Thyroid gland (tissue), 4 donors: Measurements from ENCODE around the gene DAGLA. TPM values are rescaled to one million over a fixed set of nuclear protein-coding genes. Genes with fewer than 3 reads are reported as not detected.

ENCODE experiments used
- DNase-seq, 2 donors: peaks; one replicate each; pipeline ENCODE4 v3.0.0-alpha.2; 2019
- H3K27ac ChIP-seq, 3 donors: fragments of 200-600 bp; sonication (generic); 1 replicate in 2 of 3; 2 replicates in 1 of 3; pipeline ENCODE4 v1.5.1; 2016 to 2019; ENCODE audit warnings: mild to moderate bottlenecking in 1 of 3, moderate library complexity in 1 of 3
- H3K27me3 ChIP-seq: fragments of 200-600 bp; sonication (generic); one replicate; pipeline ENCODE4 v1.5.1; 2019
- H3K36me3 ChIP-seq, 2 donors: fragments of 200-600 bp; sonication (generic); one replicate each; pipeline ENCODE4 v1.5.1; 2016 to 2019
- H3K4me1 ChIP-seq, 2 donors: fragments of 200-600 bp; sonication (generic); one replicate each; pipeline ENCODE4 v1.5.1; 2017 to 2019
- H3K4me3 ChIP-seq, 3 donors: fragments of 200-600 bp; sonication (generic); replicated peaks in 1 of 3; 1 replicate in 2 of 3; 2 replicates in 1 of 3; pipeline ENCODE4 v1.5.1; 2016; ENCODE audit warnings: mild to moderate bottlenecking in 1 of 3
- H3K9me3 ChIP-seq: fragments of 200-600 bp; sonication (generic); one replicate; pipeline ENCODE4 v1.5.1; 2017
- CTCF ChIP-seq, 6 experiments: fragments of 200-600 bp in 3 of 6; fragments of 450-650 bp in 3 of 6; sonication (generic) in 3 of 6; IDR thresholded peaks; one replicate each; pipeline ENCODE4 v1.5.1; 2016 to 2019; ENCODE audit warnings: antibody characterized with exemption in 6 of 6, mild to moderate bottlenecking in 2 of 6, inconsistent platforms in 1 of 6, moderate library complexity in 1 of 6
- POLR2A ChIP-seq, 2 donors: fragments of 450-650 bp; IDR thresholded peaks; one replicate each; pipeline ENCODE4 v1.6.1; 2017; ENCODE audit warnings: antibody characterized with exemption in 2 of 2, mild to moderate bottlenecking in 2 of 2, moderate library complexity in 1 of 2
- WGBS, 2 donors: methylation state at CpG; one replicate each; pipeline ENCODE4 v1.1.5; 2017; 5-methylcytosine and 5-hydroxymethylcytosine counted together
- intact Hi-C: fragments of 100-400 bp; cut with DNase I; formaldehyde crosslinking; loops from one replicate; pipeline ENCODE4 v1.15.1; 2023
- total RNA-seq, 4 donors: library from RNA; depleted of rRNA; stranded (reverse); fragments of >200 nt; gene quantifications; one replicate each; pipeline ENCODE4 v1.2.3, GENCODE V29; 2016

The DAGLA gene
- total RNA-seq, 4 donors from 2014 or later, result 1.7 to 2.8 (median 1.9) TPM

- Histone ChIP-seq H3K4me3 (no peak overlapping the region), H3K27ac (no peak overlapping the region), H3K27me3 (no peaks in the 10 kb centered on the region), H3K36me3 (no peaks in the 10 kb centered on the region), H3K4me1 (peaks cover 0 to 5% of the 10 kb centered on the region in 2 donors), H3K9me3 (no peaks in the 10 kb centered on the region)
- intact Hi-C loops, result no loop called here
- no peak for DNase-seq
- TF ChIP-seq CTCF (IDR thresholded peaks at IDR 0.05), result no peak
- no peak for TF ChIP-seq POLR2A (IDR thresholded peaks at IDR 0.05)
- WGBS, 2 donors, result 61 to 65% methylated on average over 8 to 9 of the region's 11 CpGs
Observed at GRCh38 chr11:61768376-61769076, 88.3 kb downstream of the DAGLA start.

GRCh38 chr11:61769169-61769920, 89.2 kb downstream of the DAGLA start:
- Histone ChIP-seq H3K4me1 (peaks cover 0 to 5% of the 10 kb centered on the region in 2 donors), H3K9me3 (no peaks in the 10 kb centered on the region), H3K4me3 (no peak overlapping the region), H3K27me3 (no peaks in the 10 kb centered on the region), H3K36me3 (no peaks in the 10 kb centered on the region), H3K27ac (no peak overlapping the region)
- intact Hi-C loops, result no loop called here
- no peak for DNase-seq
- WGBS, 2 donors, result 79 to 81% methylated on average over 9 to 10 of the region's 33 CpGs
- no peak for TF ChIP-seq CTCF (IDR thresholded peaks at IDR 0.05)
- no peak for TF ChIP-seq POLR2A (IDR thresholded peaks at IDR 0.05)

- no peaks in the 10 kb centered on the region for H3K27me3 ChIP-seq
- no peak for TF ChIP-seq POLR2A (IDR thresholded peaks at IDR 0.05)
- TF ChIP-seq CTCF (IDR thresholded peaks at IDR 0.05), result no peak
- no peak overlapping the region for H3K27ac ChIP-seq
- DNase-seq, result no peak
- H3K4me1 ChIP-seq, result peaks cover 0 to 5% of the 10 kb centered on the region in 2 donors
- intact Hi-C loops, result no loop called here
- no peaks in the 10 kb centered on the region for H3K9me3 ChIP-seq
- WGBS, 2 donors, result 89 to 95% methylated on average over 12 to 19 of the region's 20 CpGs
- no peaks in the 10 kb centered on the region for H3K36me3 ChIP-seq
- H3K4me3 ChIP-seq, result no peak overlapping the region
Observed at GRCh38 chr11:61769946-61770683, 89.9 kb downstream of the DAGLA start.

- 88 to 90% methylated on average over 15 of the region's 15 CpGs for WGBS, 2 donors
- H3K4me3 ChIP-seq, result no peak overlapping the region
- TF ChIP-seq CTCF (IDR thresholded peaks at IDR 0.05) (no peak), POLR2A (IDR thresholded peaks at IDR 0.05) (no peak)
- no peaks in the 10 kb centered on the region for H3K9me3 ChIP-seq
- H3K4me1 ChIP-seq, result peaks cover 0 to 5% of the 10 kb centered on the region in 2 donors
- H3K27me3 ChIP-seq, result no peaks in the 10 kb centered on the region
- intact Hi-C loops, result no loop called here
- no peak for DNase-seq
- no peaks in the 10 kb centered on the region for H3K36me3 ChIP-seq
- H3K27ac ChIP-seq, result no peak overlapping the region
Observed at GRCh38 chr11:61771195-61771894, 91.2 kb downstream of the DAGLA start.
